Stimulated activated CD4-positive, alpha-beta T cell treated with anti-CD3 and anti-CD28 coated beads, TNF-alpha, amount 100 ng/mL, for 4 hours (primary cell): ENCODE data around the gene SAMD5.

Source experiments
- DNase-seq, 3 experiments: peaks; one replicate each; pipeline ENCODE4 v3.0.0-alpha.2; 2020; ENCODE audit warnings: low read depth in 3 of 3

Gene SAMD5

DNA sequence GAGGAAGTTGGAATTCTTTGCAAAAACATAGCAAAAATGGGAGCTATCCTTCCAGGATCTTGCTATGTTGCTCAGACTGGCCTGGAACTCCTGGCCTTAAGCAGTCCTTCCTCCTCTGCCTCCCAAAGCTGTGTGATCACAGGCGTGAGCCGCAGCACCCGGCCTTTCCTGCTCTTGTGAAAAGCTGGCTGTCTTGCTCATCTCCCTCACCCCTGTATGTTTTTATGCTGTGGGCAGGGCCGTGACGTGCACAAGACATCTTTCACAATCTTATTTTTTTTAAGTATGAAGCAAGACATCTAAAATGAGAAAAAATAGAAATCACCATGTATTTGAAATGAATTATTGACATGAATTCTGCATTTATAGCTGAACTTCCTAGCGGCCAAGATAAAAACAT lies 110.4 kb downstream of the SAMD5 start:
- no peak for DNase-seq
